BE2C (cell line): ENCODE data around the gene SKI.
"Not testable (repeated sequence)": the region's sequence is repeated elsewhere in the genome, so short reads cannot be mapped to it uniquely, and the experiment has no call there.

Experiments used
- DNase-seq: peaks from one replicate; pipeline ENCODE4 v3.0.0-alpha.2; 2020
- H3K27me3 ChIP-seq: fragments of 250-450 bp; sonication (Bioruptor Pico); 2 replicates; pipeline ENCODE4 v1.5.1; 2020; ENCODE audit warnings: mild to moderate bottlenecking
- H3K36me3 ChIP-seq: fragments of 250-450 bp; sonication (Bioruptor Pico); 2 replicates; pipeline ENCODE4 v1.5.1; 2020; ENCODE audit warnings: mild to moderate bottlenecking
- H3K4me1 ChIP-seq: fragments of 250-450 bp; sonication (Bioruptor Pico); 2 replicates; pipeline ENCODE4 v1.5.1; 2020
- H3K4me3 ChIP-seq: 2 replicates; pipeline ENCODE4 v1.5.1; 2011; ENCODE audit warnings: low read depth, low read length
- H3K9me3 ChIP-seq: fragments of 250-450 bp; sonication (Bioruptor Pico); 2 replicates; pipeline ENCODE4 v1.5.1; 2020
- TF ChIP-seq, protein P1 (sequence below): IDR thresholded peaks from 2 replicates; pipeline ENCODE4 v1.5.1; 2012; ENCODE audit warnings: mild to moderate bottlenecking, low read depth, low read length

The SKI gene

DNA sequence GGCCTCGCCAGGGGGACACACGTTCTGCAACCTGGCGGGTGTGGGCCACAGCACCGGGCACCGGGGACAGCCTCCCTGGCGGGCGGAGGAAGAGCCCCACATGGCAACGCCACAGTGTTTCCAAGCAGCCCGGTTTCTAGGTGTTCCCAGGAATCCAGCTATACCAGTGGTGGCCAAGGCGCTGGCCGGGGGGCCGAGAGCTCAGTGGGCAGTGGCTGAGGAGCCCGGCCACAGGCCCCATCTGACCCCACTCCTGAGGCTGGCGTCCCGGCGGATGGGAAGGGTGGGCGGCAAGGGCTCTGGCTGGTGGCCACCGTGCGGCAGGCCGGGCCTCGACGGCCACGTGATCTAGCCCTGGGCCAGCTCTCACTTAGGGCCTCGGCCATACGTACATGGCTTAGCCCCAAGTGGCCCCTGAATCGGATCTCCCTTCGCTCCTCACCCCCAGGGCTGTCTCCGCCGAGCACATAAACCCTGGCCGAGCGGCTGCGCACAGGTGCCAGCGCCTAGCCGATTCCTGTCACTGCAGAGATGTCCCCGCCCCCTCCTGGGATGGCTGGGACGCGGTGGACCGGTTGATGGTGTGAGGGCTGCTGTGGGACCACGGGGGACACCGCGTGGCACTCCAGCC lies 94.6 kb downstream of the SKI start:
- Histone ChIP-seq H3K4me1 (no peaks in the 10 kb centered on the region), H3K36me3 (no peaks in the 10 kb centered on the region), H3K27me3 (no peaks in the 10 kb centered on the region), H3K4me3 (no peak overlapping the region), H3K9me3 (no peaks in the 10 kb centered on the region)
- no peak for DNase-seq
- TF ChIP-seq, protein P1, sequence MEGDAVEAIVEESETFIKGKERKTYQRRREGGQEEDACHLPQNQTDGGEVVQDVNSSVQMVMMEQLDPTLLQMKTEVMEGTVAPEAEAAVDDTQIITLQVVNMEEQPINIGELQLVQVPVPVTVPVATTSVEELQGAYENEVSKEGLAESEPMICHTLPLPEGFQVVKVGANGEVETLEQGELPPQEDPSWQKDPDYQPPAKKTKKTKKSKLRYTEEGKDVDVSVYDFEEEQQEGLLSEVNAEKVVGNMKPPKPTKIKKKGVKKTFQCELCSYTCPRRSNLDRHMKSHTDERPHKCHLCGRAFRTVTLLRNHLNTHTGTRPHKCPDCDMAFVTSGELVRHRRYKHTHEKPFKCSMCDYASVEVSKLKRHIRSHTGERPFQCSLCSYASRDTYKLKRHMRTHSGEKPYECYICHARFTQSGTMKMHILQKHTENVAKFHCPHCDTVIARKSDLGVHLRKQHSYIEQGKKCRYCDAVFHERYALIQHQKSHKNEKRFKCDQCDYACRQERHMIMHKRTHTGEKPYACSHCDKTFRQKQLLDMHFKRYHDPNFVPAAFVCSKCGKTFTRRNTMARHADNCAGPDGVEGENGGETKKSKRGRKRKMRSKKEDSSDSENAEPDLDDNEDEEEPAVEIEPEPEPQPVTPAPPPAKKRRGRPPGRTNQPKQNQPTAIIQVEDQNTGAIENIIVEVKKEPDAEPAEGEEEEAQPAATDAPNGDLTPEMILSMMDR = no peak

DNA sequence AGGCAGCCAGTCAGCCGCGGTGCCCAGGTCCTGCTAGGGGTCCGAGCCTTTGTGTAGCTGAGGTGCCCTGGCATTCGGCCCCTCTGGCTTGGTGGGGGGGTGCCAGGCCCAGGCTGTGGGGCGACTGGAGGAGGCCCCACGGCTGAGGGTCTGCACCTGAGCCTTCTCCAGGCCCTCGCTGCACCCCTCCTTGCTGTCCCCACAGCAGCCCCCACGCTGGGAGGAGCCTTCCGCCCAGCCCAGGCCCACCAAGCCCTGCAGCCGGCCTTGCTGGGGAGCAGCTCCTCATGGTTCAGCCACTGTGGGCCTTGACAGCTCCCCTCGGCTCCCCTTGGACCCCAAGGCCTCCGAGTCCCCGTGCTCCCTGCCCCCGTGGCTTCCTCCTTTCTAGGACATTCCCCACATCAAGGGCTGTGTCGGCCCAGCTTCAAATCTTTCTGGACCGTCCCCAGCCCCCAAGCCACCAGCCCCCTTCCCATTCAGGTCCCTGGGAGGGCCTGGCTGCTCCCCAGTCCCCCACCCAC lies 95.4 kb downstream of the SKI start:
- no peaks in the 10 kb centered on the region for H3K36me3 ChIP-seq
- TF ChIP-seq, protein P1 = no peak

DNA sequence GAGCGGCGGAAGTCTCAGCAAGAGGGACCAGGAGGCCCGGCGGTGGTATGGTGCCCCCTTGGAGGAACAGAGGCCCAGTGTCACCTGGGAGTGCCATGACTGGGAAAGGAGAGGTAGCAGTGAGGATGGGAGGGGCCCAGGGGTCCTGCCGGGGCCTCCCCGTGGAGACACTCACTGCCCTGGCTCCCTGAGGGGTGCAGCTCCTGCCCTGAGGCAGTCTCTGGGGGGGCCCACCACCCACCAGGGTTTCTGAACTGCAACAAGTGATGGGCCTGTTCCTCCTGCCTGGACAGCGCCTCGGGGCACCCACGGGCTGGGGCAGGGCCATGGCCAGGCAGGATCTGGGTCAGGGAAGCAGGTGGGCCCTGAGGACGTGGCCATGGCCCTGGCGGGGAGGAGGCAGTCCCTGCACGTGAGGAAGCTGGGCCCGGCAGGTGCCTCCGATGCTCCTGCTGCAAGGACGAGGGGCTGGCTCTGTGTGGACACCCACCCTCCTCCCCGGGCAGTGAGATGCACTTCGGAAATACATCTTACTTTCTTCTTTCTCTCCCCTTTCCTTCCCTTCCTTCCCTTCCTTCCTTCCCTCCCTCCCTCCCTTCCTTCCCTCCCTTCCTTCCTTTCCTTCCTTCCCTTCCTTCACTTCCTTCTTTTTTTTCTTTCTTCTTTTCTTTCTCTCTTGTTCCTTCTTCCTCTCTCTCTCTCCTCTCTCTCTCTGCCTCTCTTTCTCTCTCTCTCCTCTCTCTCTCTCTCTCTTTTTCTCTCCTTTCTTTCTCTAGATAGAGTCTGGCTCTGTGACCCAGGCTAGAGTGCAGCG lies 96.6 kb downstream of the SKI start:
- no peaks in the 10 kb centered on the region for H3K27me3 ChIP-seq
- H3K4me3 ChIP-seq = no peak overlapping the region
- no peaks in the 10 kb centered on the region for H3K9me3 ChIP-seq
- no peaks in the 10 kb centered on the region for H3K4me1 ChIP-seq
- no peaks in the 10 kb centered on the region for H3K36me3 ChIP-seq
- TF ChIP-seq, protein P1 = no peak
- no peak for DNase-seq

More for the DNA sequence above, 95.4 kb downstream of the SKI start:
- H3K4me1 ChIP-seq = no peaks in the 10 kb centered on the region
- H3K4me3 ChIP-seq = no peak overlapping the region
- no peak for DNase-seq
- H3K27me3 ChIP-seq = no peaks in the 10 kb centered on the region
- H3K9me3 ChIP-seq = no peaks in the 10 kb centered on the region

DNA sequence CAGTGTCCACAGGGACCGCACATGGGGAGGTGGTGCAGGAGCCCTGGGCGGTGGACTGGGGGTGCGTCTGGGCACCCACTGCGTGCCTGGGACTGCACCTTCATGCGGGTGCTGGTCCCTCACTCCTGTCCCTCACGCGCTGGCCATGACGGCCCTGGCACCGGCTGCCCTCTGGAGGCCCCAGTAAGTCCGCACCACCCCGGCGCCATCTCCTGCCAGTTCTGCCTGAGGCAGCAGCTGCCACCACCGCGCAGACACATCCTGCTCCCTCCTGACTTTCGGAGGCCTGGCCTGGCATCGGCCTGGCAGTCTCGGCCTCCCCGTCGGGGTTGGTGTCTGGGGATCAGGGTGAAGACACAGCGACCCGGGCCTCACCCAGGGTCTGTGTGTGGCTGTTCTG lies 98.4 kb downstream of the SKI start:
- peak; percentile 41 for DNase-seq
- TF ChIP-seq, protein P1 = no peak
- Histone ChIP-seq H3K9me3 (no peaks in the 10 kb centered on the region), H3K4me1 (no peaks in the 10 kb centered on the region), H3K4me3 (no peak overlapping the region), H3K36me3 (no peaks in the 10 kb centered on the region), H3K27me3 (no peaks in the 10 kb centered on the region)

DNA sequence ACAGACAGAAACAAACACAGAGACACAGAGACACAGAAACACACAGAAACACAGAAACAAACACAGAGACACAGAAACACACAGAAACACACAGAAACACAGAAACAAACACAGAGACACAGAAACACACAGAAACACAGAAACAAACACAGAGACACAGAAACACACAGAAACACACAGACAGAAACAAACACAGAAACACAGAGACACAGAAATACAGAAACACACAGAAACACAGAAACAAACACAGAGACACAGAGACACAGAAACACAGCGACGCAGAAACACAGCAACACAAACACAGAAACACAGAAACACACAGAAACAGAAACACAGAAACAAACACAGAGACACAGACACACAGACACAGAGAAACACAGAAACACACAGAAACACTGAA lies 99.0 kb downstream of the SKI start:
- not testable (repeated sequence) for H3K36me3 ChIP-seq, H3K9me3 ChIP-seq, H3K27me3 ChIP-seq, H3K4me1 ChIP-seq, H3K4me3 ChIP-seq, DNase-seq

DNA sequence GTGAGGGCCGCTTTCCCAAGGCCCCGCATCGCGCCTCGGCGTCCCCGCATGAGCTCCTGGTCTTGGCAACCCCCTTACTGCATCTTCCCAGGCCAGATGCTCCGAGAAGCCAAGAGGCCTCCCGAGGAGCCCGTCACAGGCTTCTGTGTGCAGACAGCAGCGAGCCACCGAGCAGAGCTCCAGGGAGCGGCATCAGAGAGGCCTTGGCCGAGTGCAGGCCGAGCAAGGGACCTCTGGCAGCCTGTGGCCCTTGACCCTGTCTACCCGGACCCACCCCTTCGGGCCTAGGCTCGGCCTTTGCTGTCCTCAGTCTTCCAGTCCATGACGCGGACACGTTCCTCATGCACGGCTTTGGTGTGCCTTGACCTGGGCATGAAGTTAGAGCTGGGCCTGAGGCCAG lies 99.7 kb downstream of the SKI start:
- no peaks in the 10 kb centered on the region for H3K36me3 ChIP-seq
- H3K4me3 ChIP-seq = no peak overlapping the region
- TF ChIP-seq, protein P1 = no peak
- no peaks in the 10 kb centered on the region for H3K9me3 ChIP-seq
- DNase-seq = no peak
- H3K4me1 ChIP-seq = no peaks in the 10 kb centered on the region
- H3K27me3 ChIP-seq = no peaks in the 10 kb centered on the region
